WTC11 (cell line): Measurements from ENCODE around the gene CISH. TPM values are rescaled to one million over a fixed set of nuclear protein-coding genes. Genes with fewer than 3 reads are reported as not detected.

Experiments
- ATAC-seq: fragments of 200-7000 bp; cut with Tn5 transposase; 2 replicates; pipeline ENCODE4 v1.10.0; 2021; ENCODE audit warnings: mild to moderate bottlenecking, moderate library complexity
- CTCF ChIA-PET: fragments of 300-600 bp; sonication (Branson Sonifier 250); formaldehyde crosslinking; loops from one replicate; lab custom pipeline; 2021; ENCODE audit warnings: antibody characterized with exemption; lab: Charles Lee
- POLR2A ChIA-PET: fragments of 350-600 bp; sonication (Branson Sonifier 250); formaldehyde crosslinking; loops from one replicate; lab custom pipeline; 2021; ENCODE audit warnings: antibody characterized with exemption; lab: Charles Lee
- DNase-seq: peaks from one replicate; pipeline ENCODE4 v3.0.0; 2021; ENCODE audit warnings: low spot score
- H3K27ac Mint-ChIP-seq: 2 replicates; pipeline ENCODE4 v1.8.0; 2021; ENCODE audit warnings: mixed read lengths
- H3K27me3 Mint-ChIP-seq: 2 replicates; pipeline ENCODE4 v1.8.0; 2021; ENCODE audit warnings: low read depth, mild to moderate bottlenecking, moderate library complexity, mixed read lengths
- H3K36me3 Mint-ChIP-seq: 2 replicates; pipeline ENCODE4 v1.8.0; 2021; ENCODE audit warnings: mixed read lengths
- H3K4me1 Mint-ChIP-seq: 2 replicates; pipeline ENCODE4 v1.8.0; 2022; ENCODE audit warnings: mixed read lengths
- H3K4me3 Mint-ChIP-seq: 2 replicates; pipeline ENCODE4 v1.8.0; 2021; ENCODE audit warnings: mild to moderate bottlenecking, moderate library complexity, mixed read lengths
- H3K9me3 Mint-ChIP-seq: 2 replicates; pipeline ENCODE4 v1.8.0; 2021; ENCODE audit warnings: mixed read lengths
- CREM ChIP-seq: sonication (generic); formaldehyde crosslinking; IDR thresholded peaks from 2 replicates; pipeline ENCODE4 v1.8.1; 2022; ENCODE audit warnings: mild to moderate bottlenecking, missing genetic modification reagents, moderate library complexity
- ELF4 ChIP-seq: sonication (generic); formaldehyde crosslinking; IDR thresholded peaks from 2 replicates; pipeline ENCODE4 v1.8.1; 2022; ENCODE audit warnings: low read depth, mild to moderate bottlenecking, moderate library complexity, missing genetic modification reagents
- ESRRA ChIP-seq: sonication (generic); formaldehyde crosslinking; IDR thresholded peaks from 2 replicates; pipeline ENCODE4 v1.8.1; 2022; ENCODE audit warnings: mild to moderate bottlenecking, missing genetic modification reagents, borderline replicate concordance
- FOXP1 ChIP-seq: sonication (generic); formaldehyde crosslinking; IDR thresholded peaks from 2 replicates; pipeline ENCODE4 v1.8.0; 2022; ENCODE audit warnings: missing genetic modification reagents, mild to moderate bottlenecking, moderate library complexity, borderline replicate concordance
- HMGXB4 ChIP-seq: sonication (generic); formaldehyde crosslinking; IDR thresholded peaks from 2 replicates; pipeline ENCODE4 v1.8.1; 2023; ENCODE audit warnings: mild to moderate bottlenecking, moderate library complexity, missing genetic modification reagents
- KAT7 ChIP-seq: sonication (generic); formaldehyde crosslinking; IDR thresholded peaks from 2 replicates; pipeline ENCODE4 v1.8.1; 2023; ENCODE audit warnings: missing genetic modification reagents, mild to moderate bottlenecking, borderline replicate concordance
- NFYB ChIP-seq: sonication (generic); formaldehyde crosslinking; conservative IDR thresholded peaks from 2 replicates; pipeline ENCODE4 v1.8.0; 2022; ENCODE audit warnings: low read depth, missing genetic modification reagents
- NR1H2 ChIP-seq: sonication (generic); formaldehyde crosslinking; IDR thresholded peaks from 2 replicates; pipeline ENCODE4 v1.9.0; 2021; ENCODE audit warnings: mild to moderate bottlenecking, moderate library complexity, missing genetic modification reagents
- OVOL2 ChIP-seq: fragments of 250-450 bp; sonication (Bioruptor Pico); IDR thresholded peaks from 2 replicates; pipeline ENCODE4 v1.9.0; 2021; ENCODE audit warnings: mild to moderate bottlenecking, borderline replicate concordance
- PRDM15 ChIP-seq: sonication (generic); formaldehyde crosslinking; IDR thresholded peaks from 2 replicates; pipeline ENCODE4 v1.8.0; 2022; ENCODE audit warnings: missing genetic modification reagents
- PRRX2 ChIP-seq: fragments of 250-450 bp; sonication (Bioruptor Pico); IDR thresholded peaks from 2 replicates; pipeline ENCODE4 v1.8.0; 2021; ENCODE audit warnings: mild to moderate bottlenecking
- RELA ChIP-seq: sonication (generic); formaldehyde crosslinking; IDR thresholded peaks from 2 replicates; pipeline ENCODE4 v1.8.1; 2022; ENCODE audit warnings: missing genetic modification reagents, mild to moderate bottlenecking, borderline replicate concordance
- TEAD1 ChIP-seq: sonication (generic); formaldehyde crosslinking; IDR thresholded peaks from 2 replicates; pipeline ENCODE4 v1.8.0; 2022; ENCODE audit warnings: mild to moderate bottlenecking, missing genetic modification reagents
- ZBTB43 ChIP-seq: sonication (generic); formaldehyde crosslinking; IDR thresholded peaks from 2 replicates; pipeline ENCODE4 v1.8.1; 2023; ENCODE audit warnings: mild to moderate bottlenecking, missing genetic modification reagents
- ZNF121 ChIP-seq: sonication (generic); formaldehyde crosslinking; IDR thresholded peaks from 2 replicates; pipeline ENCODE4 v1.8.0; 2023; ENCODE audit warnings: missing genetic modification reagents
- ZNF219 ChIP-seq: sonication (generic); formaldehyde crosslinking; IDR thresholded peaks from 2 replicates; pipeline ENCODE4 v1.8.0; 2023; ENCODE audit warnings: missing genetic modification reagents, mild to moderate bottlenecking, borderline replicate concordance
- ZNF232 ChIP-seq: sonication (generic); formaldehyde crosslinking; IDR thresholded peaks from 2 replicates; pipeline ENCODE4 v1.8.0; 2022; ENCODE audit warnings: mild to moderate bottlenecking, missing genetic modification reagents
- total RNA-seq: library from RNA; stranded (reverse); gene quantifications from 3 replicates; pipeline ENCODE4 v1.2.3, GENCODE V29; 2021
- TF ChIP-seq, protein P1 (sequence below): sonication (generic); formaldehyde crosslinking; IDR thresholded peaks from 2 replicates; pipeline ENCODE4 v1.8.1; 2022; ENCODE audit warnings: mild to moderate bottlenecking, moderate library complexity, missing genetic modification reagents
- TF ChIP-seq, protein P2 (sequence below): sonication (generic); formaldehyde crosslinking; IDR thresholded peaks from 2 replicates; pipeline ENCODE4 v1.8.0; 2022; ENCODE audit warnings: mild to moderate bottlenecking, missing genetic modification reagents
- TF ChIP-seq, protein P3 (sequence below): fragments of 250-450 bp; sonication (Bioruptor Pico); IDR thresholded peaks from 2 replicates; pipeline ENCODE4 v1.9.0; 2021; ENCODE audit warnings: moderate library complexity, mild to moderate bottlenecking, inconsistent platforms, borderline replicate concordance
- TF ChIP-seq, protein P4 (sequence below): sonication (generic); formaldehyde crosslinking; IDR thresholded peaks from 2 replicates; pipeline ENCODE4 v1.8.1; 2022; ENCODE audit warnings: mild to moderate bottlenecking, missing genetic modification reagents, moderate library complexity, borderline replicate concordance

CISH gene
- total RNA-seq, 1 experiment from 2014 or later, result 2.4 TPM

GRCh38 chr3:50605901-50606326 is 5.7 kb downstream of the CISH start:
- H3K4me1 Mint-ChIP-seq, result peaks cover 5% of the 10 kb centered on the region; the same call in 1 of the 2 replicates
- DNase-seq (no peak), ATAC-seq (no peak)
- no peak overlapping the region for H3K27ac Mint-ChIP-seq
- no peaks in the 10 kb centered on the region for H3K36me3 Mint-ChIP-seq
- POLR2A ChIA-PET, result no interaction called here
- no peak for TF ChIP-seq KAT7 (CRISPR knock-in tag)
- TF ChIP-seq ELF4, result no peak
- TF ChIP-seq FOXP1 (CRISPR knock-in tag), result no peak
- TF ChIP-seq ZNF219 (CRISPR knock-in tag), result no peak
- TF ChIP-seq OVOL2 (CRISPR knock-in tag), result no peak
- no peak for TF ChIP-seq RELA
- TF ChIP-seq, protein P1, sequence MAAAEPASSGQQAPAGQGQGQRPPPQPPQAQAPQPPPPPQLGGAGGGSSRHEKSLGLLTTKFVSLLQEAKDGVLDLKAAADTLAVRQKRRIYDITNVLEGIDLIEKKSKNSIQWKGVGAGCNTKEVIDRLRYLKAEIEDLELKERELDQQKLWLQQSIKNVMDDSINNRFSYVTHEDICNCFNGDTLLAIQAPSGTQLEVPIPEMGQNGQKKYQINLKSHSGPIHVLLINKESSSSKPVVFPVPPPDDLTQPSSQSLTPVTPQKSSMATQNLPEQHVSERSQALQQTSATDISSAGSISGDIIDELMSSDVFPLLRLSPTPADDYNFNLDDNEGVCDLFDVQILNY (CRISPR knock-in tag), result no peak
- TF ChIP-seq TEAD1 (CRISPR knock-in tag), result no peak
- TF ChIP-seq NFYB (CRISPR knock-in tag), result no peak
- TF ChIP-seq, all 79 proteins: peak for 0
- H3K4me3 Mint-ChIP-seq, result no peak overlapping the region
- CTCF ChIA-PET, result interaction anchor here (1.3 kb wide), 1 partner anchor 47 kb away, joined by 3 read pairs; no protein-coding TSS in a partner anchor
- peaks cover 15% of the 10 kb centered on the region for H3K27me3 Mint-ChIP-seq
- no peaks in the 10 kb centered on the region for H3K9me3 Mint-ChIP-seq

- no peak overlapping the region for H3K4me3 Mint-ChIP-seq
- DNase-seq (no peak), ATAC-seq (no peak)
- POLR2A ChIA-PET, result no interaction called here
- H3K36me3 Mint-ChIP-seq, result no peaks in the 10 kb centered on the region
- no peak overlapping the region for H3K27ac Mint-ChIP-seq
- CTCF ChIA-PET, result interaction anchor here (0.8 kb wide), 1 partner anchor 12 kb away, joined by 3 read pairs; the partner anchor contains the start of gene MAPKAPK3
- peaks cover 8% of the 10 kb centered on the region for H3K27me3 Mint-ChIP-seq
- H3K4me1 Mint-ChIP-seq, result no peaks in the 10 kb centered on the region
- no peaks in the 10 kb centered on the region for H3K9me3 Mint-ChIP-seq
- TF ChIP-seq ESRRA (CRISPR knock-in tag), result no peak
- no peak for TF ChIP-seq CREM
- no peak for TF ChIP-seq ZBTB43 (CRISPR knock-in tag)
- TF ChIP-seq ZNF232, result no peak
- no peak for TF ChIP-seq HMGXB4 (CRISPR knock-in tag)
- TF ChIP-seq PRDM15 (CRISPR knock-in tag), result no peak
- TF ChIP-seq PRRX2, result no peak
- TF ChIP-seq ZNF121, result no peak
- no peak for TF ChIP-seq NR1H2 (CRISPR knock-in tag)
- TF ChIP-seq, protein P2, sequence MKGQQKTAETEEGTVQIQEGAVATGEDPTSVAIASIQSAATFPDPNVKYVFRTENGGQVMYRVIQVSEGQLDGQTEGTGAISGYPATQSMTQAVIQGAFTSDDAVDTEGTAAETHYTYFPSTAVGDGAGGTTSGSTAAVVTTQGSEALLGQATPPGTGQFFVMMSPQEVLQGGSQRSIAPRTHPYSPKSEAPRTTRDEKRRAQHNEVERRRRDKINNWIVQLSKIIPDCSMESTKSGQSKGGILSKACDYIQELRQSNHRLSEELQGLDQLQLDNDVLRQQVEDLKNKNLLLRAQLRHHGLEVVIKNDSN (CRISPR knock-in tag), result no peak
- TF ChIP-seq, protein P3, sequence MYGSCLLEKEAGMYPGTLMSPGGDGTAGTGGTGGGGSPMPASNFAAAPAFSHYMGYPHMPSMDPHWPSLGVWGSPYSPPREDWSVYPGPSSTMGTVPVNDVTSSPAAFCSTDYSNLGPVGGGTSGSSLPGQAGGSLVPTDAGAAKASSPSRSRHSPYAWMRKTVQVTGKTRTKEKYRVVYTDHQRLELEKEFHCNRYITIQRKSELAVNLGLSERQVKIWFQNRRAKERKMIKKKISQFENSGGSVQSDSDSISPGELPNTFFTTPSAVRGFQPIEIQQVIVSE (CRISPR knock-in tag), result no peak
- TF ChIP-seq, protein P4, sequence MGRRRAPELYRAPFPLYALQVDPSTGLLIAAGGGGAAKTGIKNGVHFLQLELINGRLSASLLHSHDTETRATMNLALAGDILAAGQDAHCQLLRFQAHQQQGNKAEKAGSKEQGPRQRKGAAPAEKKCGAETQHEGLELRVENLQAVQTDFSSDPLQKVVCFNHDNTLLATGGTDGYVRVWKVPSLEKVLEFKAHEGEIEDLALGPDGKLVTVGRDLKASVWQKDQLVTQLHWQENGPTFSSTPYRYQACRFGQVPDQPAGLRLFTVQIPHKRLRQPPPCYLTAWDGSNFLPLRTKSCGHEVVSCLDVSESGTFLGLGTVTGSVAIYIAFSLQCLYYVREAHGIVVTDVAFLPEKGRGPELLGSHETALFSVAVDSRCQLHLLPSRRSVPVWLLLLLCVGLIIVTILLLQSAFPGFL (CRISPR knock-in tag), result no peak
Measured at GRCh38 chr3:50604628-50605588, 6.7 kb downstream of the CISH start.
